ENCODE measurements around the gene CBX7.

The CBX7 gene

GRCh38 chr22:39083212-39084165 lies 69.0 kb downstream of the CBX7 start:
- Histone ChIP-seq H3K4me3 (ENCODE audit: low read length in 2 of 2) (no peak overlapping the region), H3K27me3 (ENCODE audit: control insufficient read depth in 2 of 2, insufficient read depth in 2 of 2, low read length in 2 of 2) (no peaks in the 10 kb centered on the region), H3K36me3 (ENCODE audit: control insufficient read depth in 2 of 2, insufficient read depth in 2 of 2, low read length in 2 of 2) (peaks cover 0 to 5% of the 10 kb centered on the region in 2 donors), H3K9ac (ENCODE audit: low read depth in 1 of 2, low read length in 2 of 2) (no peak overlapping the region), H3K9me3 (ENCODE audit: control insufficient read depth in 2 of 2, low read length in 2 of 2) (no peaks in the 10 kb centered on the region), H3K27ac (ENCODE audit: low read depth in 2 of 2, low read length in 2 of 2) (no peak overlapping the region), H3K4me1 (ENCODE audit: control insufficient read depth in 2 of 2, insufficient read depth in 2 of 2, low read length in 2 of 2) (peaks cover 0 to 4% of the 10 kb centered on the region in 2 donors)

DNA sequence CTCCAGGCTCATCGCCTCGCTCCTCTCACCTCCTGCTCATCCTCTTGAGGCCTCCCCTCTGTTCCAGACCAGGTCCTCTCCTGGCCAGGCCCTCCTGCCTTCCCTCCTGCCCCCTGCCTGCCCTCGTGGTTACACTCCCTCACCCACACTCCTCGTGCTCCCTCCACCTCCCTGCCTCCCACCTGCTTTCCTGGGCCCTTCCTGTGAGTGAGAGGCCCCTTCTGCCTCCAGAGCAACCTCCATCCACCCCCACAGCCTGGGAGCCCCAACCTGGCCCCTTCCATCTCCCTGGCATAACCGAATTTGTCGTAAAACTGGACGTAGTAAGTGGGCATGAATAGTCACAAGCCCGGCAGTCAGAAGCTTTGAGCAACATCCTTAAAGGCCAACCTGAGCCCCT lies 70.9 kb downstream of the CBX7 start:
- Histone ChIP-seq H3K9me3 (ENCODE audit: control insufficient read depth in 2 of 2, low read length in 2 of 2) (no peaks in the 10 kb centered on the region), H3K4me1 (ENCODE audit: control insufficient read depth in 2 of 2, insufficient read depth in 2 of 2, low read length in 2 of 2) (peaks cover 4% of the 10 kb centered on the region in 2 donors), H3K27ac (ENCODE audit: low read depth in 2 of 2, low read length in 2 of 2) (no peak overlapping the region), H3K36me3 (ENCODE audit: control insufficient read depth in 2 of 2, insufficient read depth in 2 of 2, low read length in 2 of 2) (peaks cover 0 to 5% of the 10 kb centered on the region in 2 donors), H3K4me3 (ENCODE audit: low read length in 2 of 2) (no peak overlapping the region), H3K27me3 (ENCODE audit: control insufficient read depth in 2 of 2, insufficient read depth in 2 of 2, low read length in 2 of 2) (no peaks in the 10 kb centered on the region), H3K9ac (ENCODE audit: low read depth in 1 of 2, low read length in 2 of 2) (no peak overlapping the region)

GRCh38 chr22:39081016-39081415 lies 71.5 kb downstream of the CBX7 start:
- Histone ChIP-seq H3K9me3 (ENCODE audit: control insufficient read depth in 2 of 2, low read length in 2 of 2) (no peaks in the 10 kb centered on the region), H3K27me3 (ENCODE audit: control insufficient read depth in 2 of 2, insufficient read depth in 2 of 2, low read length in 2 of 2) (no peaks in the 10 kb centered on the region), H3K4me1 (ENCODE audit: control insufficient read depth in 2 of 2, insufficient read depth in 2 of 2, low read length in 2 of 2) (peaks cover 4% of the 10 kb centered on the region in 2 donors), H3K36me3 (ENCODE audit: control insufficient read depth in 2 of 2, insufficient read depth in 2 of 2, low read length in 2 of 2) (peaks cover 0 to 5% of the 10 kb centered on the region in 2 donors), H3K4me3 (ENCODE audit: low read length in 2 of 2) (no peak overlapping the region), H3K27ac (ENCODE audit: low read depth in 2 of 2, low read length in 2 of 2) (no peak overlapping the region), H3K9ac (ENCODE audit: low read depth in 1 of 2, low read length in 2 of 2) (no peak overlapping the region)
